OCI-LY7 (cell line): ENCODE results near the gene RAD51D. TPM values are rescaled to one million over a fixed set of nuclear protein-coding genes. Genes with fewer than 3 reads are reported as not detected.

Experiments used
- BruUV-seq: library from RNA; stranded (reverse); fragments of 400-500 nt; replicated peaks from 2 replicates; lab custom pipeline; 2021; lab: Mats Ljungman, UMichigan
- CTCF ChIA-PET: fragments of 300-600 bp; sonication (Branson Sonifier 250); formaldehyde crosslinking; loops from one replicate; lab custom pipeline; 2022; ENCODE audit warnings: antibody characterized with exemption; ENCODE audit not compliant: unreplicated experiment; lab: Charles Lee
- POLR2A ChIA-PET: fragments of 300-600 bp; sonication (Branson Sonifier 250); formaldehyde crosslinking; loops from one replicate; lab custom pipeline; 2022; ENCODE audit warnings: antibody characterized with exemption; lab: Charles Lee
- DNase-seq: peaks from one replicate; pipeline ENCODE4 v3.0.0-alpha.2; 2015; ENCODE audit warnings: low spot score
- H2AFZ ChIP-seq: fragments of 200-600 bp; sonication (generic), shearing (Covaris generic); 2 replicates; pipeline ENCODE4 v1.6.1; 2014; ENCODE audit warnings: mild to moderate bottlenecking, antibody characterized with exemption, low read length, moderate library complexity
- H3K27ac ChIP-seq: fragments of 200-600 bp; sonication (generic); 2 replicates; pipeline ENCODE4 v1.5.1; 2014; ENCODE audit warnings: mixed run types, low read depth, mild to moderate bottlenecking, moderate library complexity, low read length, inconsistent platforms; ENCODE audit not compliant: poor library complexity, severe bottlenecking
- H3K36me3 ChIP-seq: fragments of 200-600 bp; sonication (generic); 2 replicates; pipeline ENCODE4 v1.6.1; 2014; ENCODE audit warnings: mild to moderate bottlenecking, antibody characterized with exemption, low read length, moderate library complexity, mixed read lengths; ENCODE audit not compliant: insufficient read depth
- H3K4me1 ChIP-seq: fragments of 200-600 bp; sonication (generic); 2 replicates; pipeline ENCODE4 v1.5.1; 2014; ENCODE audit warnings: mild to moderate bottlenecking, low read length; ENCODE audit not compliant: insufficient read depth, poor library complexity, severe bottlenecking
- H3K4me2 ChIP-seq: fragments of 200-600 bp; sonication (generic); 2 replicates; pipeline ENCODE4 v1.6.1; 2014; ENCODE audit warnings: mild to moderate bottlenecking, low read length
- H3K4me3 ChIP-seq: fragments of 200-600 bp; sonication (generic); 2 replicates; pipeline ENCODE4 v1.5.1; 2014; ENCODE audit warnings: mild to moderate bottlenecking, low read depth, low read length; ENCODE audit not compliant: poor library complexity, severe bottlenecking
- H3K79me2 ChIP-seq: fragments of 200-600 bp; sonication (generic); 2 replicates; pipeline ENCODE4 v1.6.1; 2016; ENCODE audit warnings: low read depth, mild to moderate bottlenecking, low read length, moderate library complexity, mixed read lengths; ENCODE audit not compliant: insufficient read depth
- H3K9me2 ChIP-seq: fragments of 200-600 bp; sonication (generic); 2 replicates; pipeline ENCODE4 v1.6.1; 2016; ENCODE audit warnings: mild to moderate bottlenecking, low read length, mixed read lengths; ENCODE audit not compliant: insufficient read depth
- H3K9me3 ChIP-seq: fragments of 200-600 bp; sonication (generic); 2 replicates; pipeline ENCODE4 v1.6.1; 2014; ENCODE audit warnings: mild to moderate bottlenecking, mixed run types, low read length, mixed read lengths
- H4K20me1 ChIP-seq: fragments of 200-600 bp; sonication (generic); 2 replicates; pipeline ENCODE4 v1.6.1; 2014; ENCODE audit warnings: mild to moderate bottlenecking, antibody characterized with exemption, low read length, moderate library complexity, mixed read lengths; ENCODE audit not compliant: insufficient read depth
- EZH2phosphoT487 ChIP-seq: fragments of 200-600 bp; sonication (generic); IDR thresholded peaks from 2 replicates; pipeline ENCODE4 v1.6.1; 2018; ENCODE audit warnings: low read depth, borderline replicate concordance, mild to moderate bottlenecking, mixed run types, antibody characterized with exemption, low read length, moderate library complexity, mixed read lengths
- intact Hi-C: fragments of 100-400 bp; cut with micrococcal nuclease; formaldehyde crosslinking; loops from one replicate; pipeline ENCODE4 v1.10.0; 2022; ENCODE audit not compliant: unreplicated experiment
- total RNA-seq, 2 experiments: library from RNA; depleted of rRNA in 1 of 2; stranded (reverse); fragments of >200 nt in 1 of 2; shearing (Covaris generic) in 1 of 2; gene quantifications; 2 replicates each; pipeline ENCODE4 v1.2.3, GENCODE V29; 2014 to 2022
- TF ChIP-seq, protein P1 (sequence below): fragments of 200-600 bp; sonication (generic); conservative IDR thresholded peaks from 2 replicates; pipeline ENCODE4 v1.5.1; 2014; ENCODE audit warnings: mild to moderate bottlenecking, antibody characterized with exemption, low read length, moderate library complexity, mixed read lengths

The RAD51D gene
- total RNA-seq, 2 experiments from 2014 or later, result 22.4 to 40.6 TPM

DNA sequence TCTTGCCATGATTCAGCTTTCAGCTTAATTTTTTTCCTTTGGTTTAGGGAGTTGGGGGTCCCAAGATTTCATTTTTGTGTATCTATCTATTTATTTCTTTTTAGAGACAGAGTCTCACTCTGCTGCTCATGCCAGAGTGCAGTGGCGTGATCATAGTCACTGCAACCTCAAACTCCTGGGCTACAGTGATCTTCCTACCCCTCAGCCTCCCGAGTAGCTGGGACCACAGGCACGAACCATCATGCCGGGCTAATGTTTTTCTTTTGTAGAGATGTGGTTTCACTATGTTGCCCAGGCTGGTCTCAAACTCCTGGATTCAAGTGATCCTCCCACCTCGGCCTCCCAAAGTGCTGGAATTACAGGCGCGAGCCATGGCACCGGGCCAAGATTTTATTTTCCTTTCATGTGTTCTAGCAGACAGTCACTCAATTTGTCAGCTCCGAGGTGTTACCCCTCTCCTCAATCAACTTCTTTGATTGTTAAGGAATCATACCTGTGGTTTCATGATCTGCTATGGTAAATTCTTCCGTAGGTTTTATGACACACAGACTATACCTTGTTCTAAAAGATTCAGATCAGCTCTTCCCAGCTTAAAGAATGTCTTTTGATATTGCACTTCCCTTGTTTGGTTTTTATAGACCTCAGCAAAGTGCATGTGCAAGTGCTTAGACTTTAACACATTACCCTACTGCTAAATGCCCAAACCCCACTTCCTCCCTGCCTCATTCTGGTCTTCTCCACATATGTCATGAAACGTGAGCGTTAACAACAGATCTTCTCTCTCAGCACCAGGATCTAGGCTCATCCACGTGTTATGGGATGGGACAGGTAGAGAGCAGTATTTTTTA lies 40.9 kb upstream of the RAD51D start:
- H3K9me2 ChIP-seq, result no peaks in the 10 kb centered on the region
- H3K4me1 ChIP-seq, result no peaks in the 10 kb centered on the region
- H3K27ac ChIP-seq, result no peak overlapping the region
- no peak overlapping the region for H3K4me2 ChIP-seq
- DNase-seq, result no peak
- intact Hi-C loops, result no loop called here
- no peaks in the 10 kb centered on the region for H3K79me2 ChIP-seq
- TF ChIP-seq, protein P1, sequence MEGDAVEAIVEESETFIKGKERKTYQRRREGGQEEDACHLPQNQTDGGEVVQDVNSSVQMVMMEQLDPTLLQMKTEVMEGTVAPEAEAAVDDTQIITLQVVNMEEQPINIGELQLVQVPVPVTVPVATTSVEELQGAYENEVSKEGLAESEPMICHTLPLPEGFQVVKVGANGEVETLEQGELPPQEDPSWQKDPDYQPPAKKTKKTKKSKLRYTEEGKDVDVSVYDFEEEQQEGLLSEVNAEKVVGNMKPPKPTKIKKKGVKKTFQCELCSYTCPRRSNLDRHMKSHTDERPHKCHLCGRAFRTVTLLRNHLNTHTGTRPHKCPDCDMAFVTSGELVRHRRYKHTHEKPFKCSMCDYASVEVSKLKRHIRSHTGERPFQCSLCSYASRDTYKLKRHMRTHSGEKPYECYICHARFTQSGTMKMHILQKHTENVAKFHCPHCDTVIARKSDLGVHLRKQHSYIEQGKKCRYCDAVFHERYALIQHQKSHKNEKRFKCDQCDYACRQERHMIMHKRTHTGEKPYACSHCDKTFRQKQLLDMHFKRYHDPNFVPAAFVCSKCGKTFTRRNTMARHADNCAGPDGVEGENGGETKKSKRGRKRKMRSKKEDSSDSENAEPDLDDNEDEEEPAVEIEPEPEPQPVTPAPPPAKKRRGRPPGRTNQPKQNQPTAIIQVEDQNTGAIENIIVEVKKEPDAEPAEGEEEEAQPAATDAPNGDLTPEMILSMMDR, result no peak
- no peak for TF ChIP-seq EZH2phosphoT487
- ChIA-PET POLR2A (no interaction called here), CTCF (no interaction called here)
- no TSS peak for BruUV-seq
- H3K9me3 ChIP-seq, result no peaks in the 10 kb centered on the region
- H4K20me1 ChIP-seq, result no peaks in the 10 kb centered on the region
- H2AFZ ChIP-seq, result no peak overlapping the region
- H3K36me3 ChIP-seq, result no peaks in the 10 kb centered on the region
- no peak overlapping the region for H3K4me3 ChIP-seq

DNA sequence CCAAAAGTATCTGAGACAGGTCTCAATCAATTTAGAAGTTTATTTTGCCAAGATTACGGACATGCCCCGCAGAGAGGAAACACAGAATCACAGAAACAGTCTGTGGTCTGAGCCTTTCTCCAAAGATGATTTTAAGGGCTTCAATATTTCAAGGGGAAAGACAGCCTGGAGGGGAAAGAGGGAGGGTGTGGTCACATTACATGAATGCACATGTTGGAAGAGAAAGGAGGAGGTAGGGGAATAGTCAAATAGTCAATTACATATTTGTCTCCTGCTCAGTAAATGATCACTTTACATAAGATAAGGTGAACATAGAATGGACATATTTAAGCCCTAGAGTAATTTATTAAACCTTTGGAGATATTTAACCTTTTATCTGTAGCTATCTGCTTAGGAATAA lies 40.3 kb upstream of the RAD51D start:
- ChIA-PET CTCF (no interaction called here), POLR2A (no interaction called here)
- intact Hi-C loops, result no loop called here
- H3K9me2 ChIP-seq, result no peaks in the 10 kb centered on the region
- TF ChIP-seq, protein P1, result no peak
- TF ChIP-seq EZH2phosphoT487, result no peak
- BruUV-seq, result no TSS peak
- H3K36me3 ChIP-seq, result no peaks in the 10 kb centered on the region
- no peak overlapping the region for H3K4me2 ChIP-seq
- no peaks in the 10 kb centered on the region for H3K9me3 ChIP-seq
- no peak for DNase-seq
- H3K79me2 ChIP-seq, result no peaks in the 10 kb centered on the region
- no peak overlapping the region for H2AFZ ChIP-seq
- H3K4me3 ChIP-seq, result no peak overlapping the region
- no peak overlapping the region for H3K27ac ChIP-seq
- no peaks in the 10 kb centered on the region for H4K20me1 ChIP-seq
- H3K4me1 ChIP-seq, result no peaks in the 10 kb centered on the region

DNA sequence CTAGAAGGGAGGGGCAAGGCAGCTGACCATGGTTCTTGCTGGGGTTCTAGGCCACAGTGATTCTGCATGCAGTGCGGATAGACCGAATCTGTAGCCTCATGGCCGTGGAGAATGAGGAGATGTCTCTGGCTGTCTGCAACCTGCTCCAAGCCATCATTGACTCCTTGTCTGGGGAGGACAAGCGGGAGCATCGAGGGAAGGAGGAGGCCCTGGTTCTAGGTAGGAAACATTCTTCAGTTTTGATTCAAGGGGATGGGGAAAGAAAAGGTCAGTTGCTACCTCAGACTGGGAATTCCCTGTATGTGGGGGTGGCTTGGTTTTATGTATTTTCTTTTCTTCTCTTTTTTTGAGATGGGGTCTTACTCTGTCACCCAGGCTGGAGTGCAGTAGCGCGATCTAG lies 35.6 kb upstream of the RAD51D start:
- Histone ChIP-seq H3K9me3 (no peaks in the 10 kb centered on the region), H2AFZ (no peak overlapping the region), H3K27ac (no peak overlapping the region), H3K4me2 (no peak overlapping the region), H3K4me1 (no peaks in the 10 kb centered on the region), H3K36me3 (no peaks in the 10 kb centered on the region), H3K79me2 (no peaks in the 10 kb centered on the region), H4K20me1 (no peaks in the 10 kb centered on the region), H3K9me2 (no peaks in the 10 kb centered on the region), H3K4me3 (no peak overlapping the region)
- BruUV-seq, result no TSS peak
- no peak for DNase-seq
- TF ChIP-seq EZH2phosphoT487, result no peak
- TF ChIP-seq, protein P1, result no peak
- CTCF ChIA-PET, result no interaction called here
- POLR2A ChIA-PET, result no interaction called here
- intact Hi-C loops, result no loop called here
